ENCODE data around the gene KCNC2.

The KCNC2 gene

DNA sequence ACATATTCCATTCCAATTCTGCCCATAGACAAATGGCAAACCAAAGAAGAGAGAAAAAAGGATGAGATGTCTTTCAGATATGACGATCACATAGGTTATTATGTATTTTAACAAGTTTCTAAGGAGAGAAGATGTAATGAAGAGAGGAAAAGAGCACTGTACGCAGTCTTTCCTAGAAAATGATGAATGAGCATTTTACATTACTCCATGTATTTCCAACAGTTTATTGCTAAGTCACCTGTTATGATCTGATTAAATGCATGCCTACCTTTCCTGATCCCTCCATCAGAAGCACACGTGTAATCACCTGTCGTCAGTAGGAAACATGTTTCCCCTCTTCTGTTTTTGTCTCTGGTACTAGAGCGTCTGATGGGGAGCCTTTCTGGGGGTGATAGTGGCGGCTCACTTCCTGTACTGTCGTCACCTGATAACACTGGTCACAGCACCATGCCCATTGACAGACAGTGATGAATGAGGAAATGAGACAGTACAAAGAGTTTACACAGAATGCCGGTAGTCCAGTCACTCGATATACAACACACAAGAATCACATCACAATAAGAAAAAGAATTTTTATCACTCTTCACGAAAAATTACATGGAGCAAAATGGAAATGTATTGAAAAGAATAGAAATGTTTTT, 161.6 kb downstream of the KCNC2 start:
- DNase-seq, result no peak

DNA sequence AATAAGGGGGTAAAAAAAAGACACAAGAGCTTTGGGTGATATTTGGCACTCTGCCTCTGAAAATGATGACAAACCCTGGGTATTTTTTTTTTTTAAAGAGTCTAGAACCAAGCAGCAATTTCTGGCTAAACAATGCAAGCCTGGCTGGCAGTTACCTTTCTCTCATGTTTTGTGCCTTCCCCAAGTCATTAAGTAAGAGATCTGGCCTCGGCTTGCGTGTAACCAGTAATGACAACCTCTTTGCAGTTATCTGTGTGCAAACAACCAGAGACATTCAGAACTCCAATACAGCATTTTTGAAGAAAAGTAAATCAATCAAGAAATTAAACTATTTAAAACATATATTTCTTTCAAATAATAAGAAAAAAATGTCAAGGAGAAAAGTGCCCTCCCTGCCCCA, 167.5 kb downstream of the KCNC2 start:
- DNase-seq, result no peak

DNA sequence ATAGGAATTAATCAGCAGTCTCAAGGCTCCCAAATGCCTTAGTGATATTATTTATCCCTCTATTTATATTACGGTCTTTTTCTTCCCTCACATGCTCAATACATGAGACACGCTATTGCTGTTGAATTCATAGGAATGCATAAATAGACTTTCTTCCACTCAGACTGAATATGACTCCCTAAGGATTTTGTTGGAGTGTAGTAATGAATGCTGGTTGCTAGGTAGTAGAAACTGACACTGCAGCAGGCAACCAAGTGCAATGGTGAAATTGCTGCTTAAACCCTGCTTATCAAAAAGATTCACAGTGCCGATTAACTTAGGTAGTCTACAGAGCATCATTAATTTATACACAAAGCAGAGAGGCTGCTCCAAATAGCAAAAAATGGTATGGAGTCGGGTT, 168.2 kb downstream of the KCNC2 start:
- DNase-seq, result no peak

DNA sequence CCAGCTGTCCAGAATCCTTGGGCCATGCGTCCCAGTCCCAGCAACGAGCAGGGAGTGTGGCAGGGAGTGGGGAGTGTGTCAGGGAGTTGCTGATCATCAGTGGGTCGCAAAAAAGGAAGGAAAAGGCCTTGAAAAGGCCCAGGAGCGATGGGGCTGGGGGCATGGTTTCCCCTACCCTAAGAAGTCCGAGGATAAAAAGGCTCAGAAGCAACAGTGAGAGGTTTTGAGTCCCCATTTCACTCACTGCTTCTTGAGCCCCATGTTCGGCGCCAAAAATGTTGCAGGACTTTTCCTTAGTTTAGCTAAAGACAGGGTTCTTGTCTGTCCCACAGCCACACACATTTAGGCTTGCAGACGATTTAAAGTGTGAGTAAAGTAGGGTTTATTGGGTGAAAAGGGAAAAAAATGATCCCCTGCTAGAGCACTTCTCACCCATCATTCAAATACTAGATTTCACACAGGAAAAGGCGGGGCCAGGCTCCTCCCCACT, 189.5 kb downstream of the KCNC2 start:
- peak in 1 of 5 experiments; percentile 3 for DNase-seq

DNA sequence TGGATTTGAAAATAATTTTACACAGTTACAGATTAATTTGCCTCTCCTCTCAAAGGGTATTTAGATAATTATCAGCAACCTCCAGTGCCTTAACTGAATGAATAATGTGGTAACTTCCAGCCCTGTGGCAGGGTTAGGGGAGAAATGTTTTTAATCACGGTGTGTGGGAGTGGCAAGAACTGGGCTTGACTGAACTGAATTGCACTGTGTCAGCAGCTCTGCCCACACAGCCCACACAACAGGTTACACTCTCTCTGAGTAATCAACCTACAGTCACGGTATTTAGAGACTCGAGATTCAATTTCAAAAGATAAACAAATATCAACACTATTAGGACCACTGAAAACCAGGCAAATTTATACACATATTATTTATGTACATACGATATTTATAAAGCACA, 198.5 kb downstream of the KCNC2 start:
- peak in 1 of 5 experiments; percentile 2 for DNase-seq

DNA sequence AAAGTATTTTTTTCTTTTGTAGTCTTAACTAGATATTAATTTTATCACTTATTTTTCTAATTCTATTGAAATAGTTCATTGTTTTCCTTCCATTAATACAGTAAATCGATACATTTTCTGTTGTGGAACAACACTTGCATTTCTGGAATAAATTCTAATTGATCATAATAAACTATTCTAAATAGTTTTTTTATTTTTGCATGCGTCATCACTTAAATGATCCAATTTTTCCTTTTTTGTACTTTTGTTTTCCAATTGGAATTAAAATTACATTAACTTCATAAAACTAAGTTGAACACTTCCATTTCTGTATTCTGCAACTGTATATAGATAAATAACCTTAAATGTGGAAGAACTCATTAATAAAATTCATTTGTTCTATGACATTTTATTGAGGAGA, 202.5 kb downstream of the KCNC2 start:
- DNase-seq, result no peak

DNA sequence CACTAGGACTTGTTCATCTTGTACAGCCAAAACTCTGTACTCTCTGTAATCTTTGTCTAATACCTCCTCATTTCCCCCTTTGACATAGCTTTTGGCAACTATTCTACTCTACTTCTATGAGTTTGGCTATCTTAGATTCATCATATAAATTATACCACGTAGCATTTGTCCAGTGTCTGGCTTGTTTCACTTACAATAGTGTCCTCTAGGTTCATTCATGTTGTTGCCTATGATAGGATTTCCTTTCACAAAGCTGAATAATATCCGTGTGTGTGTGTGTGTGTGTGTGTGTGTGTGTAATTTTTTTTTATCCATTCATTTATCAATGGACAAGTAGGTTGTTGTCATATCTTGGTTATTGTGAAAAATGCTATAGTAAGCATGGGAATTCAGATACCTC, 209.5 kb downstream of the KCNC2 start:
- DNase-seq, result no peak

DNA sequence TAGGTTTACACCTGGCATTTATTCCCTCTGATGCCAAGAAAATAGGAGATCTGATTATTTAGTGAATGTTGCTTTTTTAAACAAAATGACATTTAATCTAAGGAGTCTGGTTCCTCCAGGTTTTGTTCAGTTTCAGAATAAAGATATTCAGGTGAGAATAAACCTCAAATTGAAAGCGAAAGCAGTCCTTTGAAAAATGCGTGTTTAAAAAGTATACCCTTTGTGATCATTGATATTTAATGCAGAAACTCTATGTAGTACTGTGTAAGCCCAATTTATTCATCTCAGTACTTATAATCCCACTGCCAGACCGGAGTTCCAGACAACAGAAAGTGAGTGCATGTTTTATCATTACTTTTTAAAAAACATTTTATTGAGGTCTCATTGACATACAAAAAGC, 210.2 kb downstream of the KCNC2 start:
- peak in 1 of 5 experiments; percentile 3 for DNase-seq

Data from T-helper 2 cell (primary cell).